Sigmoid colon (tissue), 4 donors: ENCODE measurements around the gene PTPRF.

Experiments used
- POLR2AphosphoS5 ChIP-seq, 4 donors: sonication (generic); formaldehyde crosslinking; IDR thresholded peaks; one replicate each; pipeline ENCODE4 v1.6.1; 2017; ENCODE audit warnings: antibody characterized with exemption in 4 of 4
- TF ChIP-seq, protein P1 (sequence below), 4 experiments: fragments of 450-650 bp in 3 of 4; fragments of 200-600 bp in 1 of 4; IDR thresholded peaks; one replicate each; pipeline ENCODE4 v1.5.1; 2016 to 2019; ENCODE audit warnings: antibody characterized with exemption in 4 of 4, mild to moderate bottlenecking in 3 of 4, moderate library complexity in 2 of 4

GRCh38 chr1:43518935-43519686 lies 11.6 kb upstream of the PTPRF start:
- TF ChIP-seq, protein P1, sequence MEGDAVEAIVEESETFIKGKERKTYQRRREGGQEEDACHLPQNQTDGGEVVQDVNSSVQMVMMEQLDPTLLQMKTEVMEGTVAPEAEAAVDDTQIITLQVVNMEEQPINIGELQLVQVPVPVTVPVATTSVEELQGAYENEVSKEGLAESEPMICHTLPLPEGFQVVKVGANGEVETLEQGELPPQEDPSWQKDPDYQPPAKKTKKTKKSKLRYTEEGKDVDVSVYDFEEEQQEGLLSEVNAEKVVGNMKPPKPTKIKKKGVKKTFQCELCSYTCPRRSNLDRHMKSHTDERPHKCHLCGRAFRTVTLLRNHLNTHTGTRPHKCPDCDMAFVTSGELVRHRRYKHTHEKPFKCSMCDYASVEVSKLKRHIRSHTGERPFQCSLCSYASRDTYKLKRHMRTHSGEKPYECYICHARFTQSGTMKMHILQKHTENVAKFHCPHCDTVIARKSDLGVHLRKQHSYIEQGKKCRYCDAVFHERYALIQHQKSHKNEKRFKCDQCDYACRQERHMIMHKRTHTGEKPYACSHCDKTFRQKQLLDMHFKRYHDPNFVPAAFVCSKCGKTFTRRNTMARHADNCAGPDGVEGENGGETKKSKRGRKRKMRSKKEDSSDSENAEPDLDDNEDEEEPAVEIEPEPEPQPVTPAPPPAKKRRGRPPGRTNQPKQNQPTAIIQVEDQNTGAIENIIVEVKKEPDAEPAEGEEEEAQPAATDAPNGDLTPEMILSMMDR (IDR thresholded peaks at IDR 0.05) = no peak
- no peak for TF ChIP-seq POLR2AphosphoS5 (IDR thresholded peaks at IDR 0.05)
